ENCODE data around the gene MUC5AC. TPM values are rescaled to one million over a fixed set of nuclear protein-coding genes. Genes with fewer than 3 reads are reported as not detected.

Gene MUC5AC
- total and polyA plus RNA-seq, 12 donors, result under 0.01 TPM; not detected in 9

GRCh38 chr11:1149545-1149944, 8.2 kb upstream of the MUC5AC start:
- TF ChIP-seq CTCF (IDR thresholded peaks at IDR 0.05) (no peak), POLR2A (IDR thresholded peaks at IDR 0.05) (no peak)
- peak in 2 of 7 donors; percentile 12 to 23 for DNase-seq
- no peaks in the 10 kb centered on the region for H3K4me1 ChIP-seq (replicated peaks in 1 of 2)
- H3K27ac ChIP-seq, result no peak overlapping the region
- intact Hi-C loops (cut with DNase I), result no loop called here
- no peaks in the 10 kb centered on the region for H3K27me3 ChIP-seq
- no peaks in the 10 kb centered on the region for H3K36me3 ChIP-seq (replicated peaks in 1 of 2)
- no peak overlapping the region for H3K4me3 ChIP-seq
- no peaks in the 10 kb centered on the region for H3K9me3 ChIP-seq (replicated peaks in 1 of 3)
- WGBS, 4 donors, result 80 to 86% (median 84%) methylated on average over 16 of the region's 16 CpGs

- 80 to 87% (median 85%) methylated on average over 4 to 10 of the region's 10 CpGs for WGBS, 4 donors
- H3K27me3 ChIP-seq, result no peaks in the 10 kb centered on the region
- no peaks in the 10 kb centered on the region for H3K4me1 ChIP-seq (replicated peaks in 1 of 2)
- TF ChIP-seq POLR2A (IDR thresholded peaks at IDR 0.05), result no peak
- no peak for TF ChIP-seq CTCF (IDR thresholded peaks at IDR 0.05)
- no peak overlapping the region for H3K27ac ChIP-seq
- peak in 1 of 7 donors; percentile 24 for DNase-seq
- no peaks in the 10 kb centered on the region for H3K9me3 ChIP-seq (replicated peaks in 1 of 3)
- intact Hi-C loops (cut with DNase I), result no loop called here
- H3K36me3 ChIP-seq (replicated peaks in 1 of 2), result no peaks in the 10 kb centered on the region
- H3K4me3 ChIP-seq, result no peak overlapping the region
Measured at GRCh38 chr11:1150116-1150515, 7.6 kb upstream of the MUC5AC start.

GRCh38 chr11:1150769-1151365, 6.9 kb upstream of the MUC5AC start:
- TF ChIP-seq CTCF (IDR thresholded peaks at IDR 0.05) (no peak), POLR2A (IDR thresholded peaks at IDR 0.05) (no peak)
- WGBS, 4 donors, result 37 to 46% (median 42%) methylated on average over 15 to 18 of the region's 18 CpGs
- H3K27ac ChIP-seq, result peak overlapping the region in 1 of 5 donors; percentile 29
- intact Hi-C loops (cut with DNase I), result no loop called here
- H3K36me3 ChIP-seq (replicated peaks in 1 of 2), result no peaks in the 10 kb centered on the region
- DNase-seq, result peak in 2 of 7 donors; percentile 16 to 29
- H3K9me3 ChIP-seq (replicated peaks in 1 of 3), result no peaks in the 10 kb centered on the region
- H3K27me3 ChIP-seq, result no peaks in the 10 kb centered on the region
- no peak overlapping the region for H3K4me3 ChIP-seq
- H3K4me1 ChIP-seq (replicated peaks in 1 of 2), result no peaks in the 10 kb centered on the region

GRCh38 chr11:1151366-1152315, 6.1 kb upstream of the MUC5AC start:
- no peaks in the 10 kb centered on the region for H3K27me3 ChIP-seq
- H3K4me3 ChIP-seq, result no peak overlapping the region
- WGBS, 4 donors, result 62 to 91% (median 72%) methylated on average over 8 to 22 of the region's 22 CpGs
- no peak for TF ChIP-seq POLR2A (IDR thresholded peaks at IDR 0.05)
- TF ChIP-seq CTCF (IDR thresholded peaks at IDR 0.05), result no peak
- intact Hi-C loops (cut with DNase I), result no loop called here
- DNase-seq, result peak in 2 of 7 donors; percentile 13 to 42
- no peaks in the 10 kb centered on the region for H3K4me1 ChIP-seq (replicated peaks in 1 of 2)
- no peaks in the 10 kb centered on the region for H3K36me3 ChIP-seq (replicated peaks in 1 of 2)
- H3K27ac ChIP-seq, result no peak overlapping the region
- no peaks in the 10 kb centered on the region for H3K9me3 ChIP-seq (replicated peaks in 1 of 3)

Measured in adrenal gland (tissue), 12 donors.